Hepatocyte (in vitro differentiated cells): ENCODE results near the gene ARHGEF18.

Source experiments
- EZH2phosphoT487 ChIP-seq: fragments of 200-600 bp; sonication (generic); IDR thresholded peaks from one replicate; pipeline ENCODE4 v1.6.1; 2018; ENCODE audit warnings: antibody characterized with exemption, mild to moderate bottlenecking, low read depth, moderate library complexity; ENCODE audit not compliant: unreplicated experiment, severe bottlenecking
- TF ChIP-seq, protein P1 (sequence below): fragments of 200-600 bp; sonication (generic); IDR thresholded peaks from 2 replicates; pipeline ENCODE4 v1.5.1; 2016; ENCODE audit warnings: antibody characterized with exemption, mild to moderate bottlenecking; ENCODE audit not compliant: poor library complexity

DNA sequence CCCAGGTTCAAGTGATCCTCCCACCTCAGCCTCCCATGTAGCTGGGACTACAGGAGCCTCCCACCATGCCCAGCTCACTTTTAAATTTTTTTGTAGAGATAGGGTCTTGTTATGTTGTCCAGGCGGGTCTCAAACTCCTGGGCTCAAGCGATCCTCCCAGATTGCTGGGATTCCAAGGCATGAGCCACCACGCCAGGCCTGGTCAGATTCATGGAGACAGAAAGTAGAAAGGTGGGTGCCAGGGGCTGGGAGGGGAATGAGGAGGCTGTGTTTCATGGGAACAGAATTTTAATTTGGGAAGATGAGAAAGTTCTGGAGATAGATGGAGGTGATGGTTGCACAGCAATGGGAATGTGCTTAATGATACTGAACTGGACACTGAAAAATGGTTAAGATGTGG is 22.3 kb downstream of the ARHGEF18 start:
- TF ChIP-seq, protein P1, sequence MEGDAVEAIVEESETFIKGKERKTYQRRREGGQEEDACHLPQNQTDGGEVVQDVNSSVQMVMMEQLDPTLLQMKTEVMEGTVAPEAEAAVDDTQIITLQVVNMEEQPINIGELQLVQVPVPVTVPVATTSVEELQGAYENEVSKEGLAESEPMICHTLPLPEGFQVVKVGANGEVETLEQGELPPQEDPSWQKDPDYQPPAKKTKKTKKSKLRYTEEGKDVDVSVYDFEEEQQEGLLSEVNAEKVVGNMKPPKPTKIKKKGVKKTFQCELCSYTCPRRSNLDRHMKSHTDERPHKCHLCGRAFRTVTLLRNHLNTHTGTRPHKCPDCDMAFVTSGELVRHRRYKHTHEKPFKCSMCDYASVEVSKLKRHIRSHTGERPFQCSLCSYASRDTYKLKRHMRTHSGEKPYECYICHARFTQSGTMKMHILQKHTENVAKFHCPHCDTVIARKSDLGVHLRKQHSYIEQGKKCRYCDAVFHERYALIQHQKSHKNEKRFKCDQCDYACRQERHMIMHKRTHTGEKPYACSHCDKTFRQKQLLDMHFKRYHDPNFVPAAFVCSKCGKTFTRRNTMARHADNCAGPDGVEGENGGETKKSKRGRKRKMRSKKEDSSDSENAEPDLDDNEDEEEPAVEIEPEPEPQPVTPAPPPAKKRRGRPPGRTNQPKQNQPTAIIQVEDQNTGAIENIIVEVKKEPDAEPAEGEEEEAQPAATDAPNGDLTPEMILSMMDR: no peak
- TF ChIP-seq EZH2phosphoT487: no peak
